ENCODE data around the gene TPM2.

DNA sequence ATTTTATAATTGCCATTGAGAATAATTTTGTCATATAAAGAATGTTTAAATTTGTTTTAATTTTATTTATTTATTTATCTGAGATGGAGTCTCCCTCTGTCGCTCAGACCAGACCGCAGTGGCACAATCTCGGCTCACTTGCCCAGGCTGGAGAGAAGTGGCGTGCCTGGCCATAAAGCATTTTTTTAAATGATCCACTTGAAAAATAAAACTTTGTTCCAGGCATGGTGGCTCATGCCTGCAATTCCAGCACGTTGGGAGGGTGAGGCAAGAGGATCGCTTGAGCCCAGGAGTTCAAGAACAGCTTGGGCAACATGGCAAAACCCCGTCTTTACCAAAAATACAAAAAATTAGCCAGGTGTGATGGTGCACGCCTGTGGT is 36.9 kb downstream of the TPM2 start:
- TF ChIP-seq, protein P1, sequence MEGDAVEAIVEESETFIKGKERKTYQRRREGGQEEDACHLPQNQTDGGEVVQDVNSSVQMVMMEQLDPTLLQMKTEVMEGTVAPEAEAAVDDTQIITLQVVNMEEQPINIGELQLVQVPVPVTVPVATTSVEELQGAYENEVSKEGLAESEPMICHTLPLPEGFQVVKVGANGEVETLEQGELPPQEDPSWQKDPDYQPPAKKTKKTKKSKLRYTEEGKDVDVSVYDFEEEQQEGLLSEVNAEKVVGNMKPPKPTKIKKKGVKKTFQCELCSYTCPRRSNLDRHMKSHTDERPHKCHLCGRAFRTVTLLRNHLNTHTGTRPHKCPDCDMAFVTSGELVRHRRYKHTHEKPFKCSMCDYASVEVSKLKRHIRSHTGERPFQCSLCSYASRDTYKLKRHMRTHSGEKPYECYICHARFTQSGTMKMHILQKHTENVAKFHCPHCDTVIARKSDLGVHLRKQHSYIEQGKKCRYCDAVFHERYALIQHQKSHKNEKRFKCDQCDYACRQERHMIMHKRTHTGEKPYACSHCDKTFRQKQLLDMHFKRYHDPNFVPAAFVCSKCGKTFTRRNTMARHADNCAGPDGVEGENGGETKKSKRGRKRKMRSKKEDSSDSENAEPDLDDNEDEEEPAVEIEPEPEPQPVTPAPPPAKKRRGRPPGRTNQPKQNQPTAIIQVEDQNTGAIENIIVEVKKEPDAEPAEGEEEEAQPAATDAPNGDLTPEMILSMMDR (IDR thresholded peaks at IDR 0.05), result no peak
- TF ChIP-seq POLR2A (IDR thresholded peaks at IDR 0.05), result no peak
